GM12878 (cell line): ENCODE data around the gene GARS1. TPM values are rescaled to one million over a fixed set of nuclear protein-coding genes. Genes with fewer than 3 reads are reported as not detected.

Experiments used
- ATAC-seq: fragments of 200-7000 bp; cut with Tn5 transposase; 3 replicates; pipeline ENCODE4 v1.9.1; 2020; ENCODE audit warnings: mild to moderate bottlenecking, moderate library complexity
- BruUV-seq: library from RNA; stranded (reverse); fragments of 400-500 nt; replicated peaks from 2 replicates; lab custom pipeline; 2021; lab: Mats Ljungman, UMichigan
- CTCF ChIA-PET: fragments of 300-600 bp; sonication (Branson Sonifier 250); formaldehyde crosslinking; extraction: SDS; loops from one replicate; lab custom pipeline; 2021; ENCODE audit warnings: inconsistent platforms; lab: Yijun Ruan, JAX
- POLR2A ChIA-PET: fragments of 350-600 bp; formaldehyde crosslinking; extraction: SDS; loops from one replicate; lab custom pipeline; 2021; ENCODE audit warnings: inconsistent platforms; lab: Charles Lee
- RAD21 ChIA-PET: fragments of 300-600 bp; sonication (Branson Sonifier 250); formaldehyde crosslinking; loops from one replicate; lab custom pipeline; 2023; ENCODE audit warnings: antibody characterized with exemption; ENCODE audit not compliant: unreplicated experiment; lab: Charles Lee
- SMC1A ChIA-PET: fragments of 300-600 bp; sonication (Branson Sonifier 250); formaldehyde crosslinking; loops from one replicate; lab custom pipeline; 2023; ENCODE audit not compliant: unreplicated experiment, uncharacterized antibody; lab: Charles Lee
- DNase-seq: peaks from one replicate; pipeline ENCODE4 v3.0.0-alpha.2; 2011; ENCODE audit warnings: low read depth, low spot score
- FAIRE-seq: peaks from 3 replicates; lab custom pipeline; 2011; peaks lifted over from hg19 to GRCh38; lab: Jason Lieb, UNC
- H2AFZ ChIP-seq: 2 replicates; pipeline ENCODE4 v1.6.0; 2011; ENCODE audit warnings: low read depth, low read length, control low read depth; ENCODE audit not compliant: control insufficient read depth
- H3K27ac ChIP-seq: 2 replicates; pipeline ENCODE4 v1.5.1; 2011; ENCODE audit warnings: control low read depth; ENCODE audit not compliant: control insufficient read depth, insufficient read depth
- H3K27me3 ChIP-seq, 2 experiments: replicated peaks in 1 of 2; 2 replicates each; pipeline versions ENCODE4 v1.6.0 to v1.6.1; 2011; ENCODE audit warnings: low read length in 1 of 2; ENCODE audit not compliant: control insufficient read depth in 2 of 2, insufficient read depth in 2 of 2
- H3K36me3 ChIP-seq, 2 experiments: 2 replicates each; pipeline ENCODE4 v1.5.1; 2011; ENCODE audit warnings: low read length in 1 of 2; ENCODE audit not compliant: control insufficient read depth in 2 of 2, insufficient read depth in 2 of 2
- H3K4me1 ChIP-seq: 2 replicates; pipeline ENCODE4 v1.6.1; 2011; ENCODE audit warnings: mild to moderate bottlenecking, low read length, moderate library complexity, mixed read lengths; ENCODE audit not compliant: control insufficient read depth, insufficient read depth
- H3K4me2 ChIP-seq: 2 replicates; pipeline ENCODE4 v1.6.0; 2011; ENCODE audit warnings: control low read depth; ENCODE audit not compliant: control insufficient read depth, insufficient read depth
- H3K4me3 ChIP-seq: fragments of 200-600 bp; sonication (generic); 2 replicates; pipeline ENCODE4 v1.5.1; 2016
- H3K79me2 ChIP-seq: 2 replicates; pipeline ENCODE4 v1.6.0; 2011; ENCODE audit warnings: low read length; ENCODE audit not compliant: control insufficient read depth, insufficient read depth
- H3K9ac ChIP-seq: 2 replicates; pipeline ENCODE4 v1.8.0; 2011; ENCODE audit warnings: low read length, control low read depth, mixed read lengths; ENCODE audit not compliant: control insufficient read depth, insufficient read depth
- H3K9me3 ChIP-seq: replicated peaks from 3 replicates; pipeline ENCODE4 v1.5.1; 2011; ENCODE audit warnings: mild to moderate bottlenecking, low read length; ENCODE audit not compliant: control insufficient read depth, insufficient read depth
- H4K20me1 ChIP-seq: 2 replicates; pipeline ENCODE4 v1.6.0; 2011; ENCODE audit not compliant: control insufficient read depth, insufficient read depth
- BCL3 ChIP-seq: IDR thresholded peaks from 2 replicates; pipeline ENCODE4 v1.6.1; 2011; ENCODE audit warnings: borderline replicate concordance, low read depth, mild to moderate bottlenecking, moderate library complexity, low read length; ENCODE audit not compliant: insufficient read depth, poor library complexity, severe bottlenecking
- BMI1 ChIP-seq: fragments of 450-650 bp; IDR thresholded peaks from 2 replicates; pipeline ENCODE4 v1.6.1; 2016; ENCODE audit warnings: mild to moderate bottlenecking, moderate library complexity, borderline replicate concordance
- BRCA1 ChIP-seq: IDR thresholded peaks from 2 replicates; pipeline ENCODE4 v1.6.1; 2011; ENCODE audit warnings: low read depth, low read length, improper control_type of control experiment
- KDM1A ChIP-seq: fragments of 200-600 bp; sonication (generic); IDR thresholded peaks from 2 replicates; pipeline ENCODE4 v1.6.1; 2016; ENCODE audit warnings: borderline replicate concordance
- KLF5 ChIP-seq: fragments of 450-650 bp; IDR thresholded peaks from 2 replicates; pipeline ENCODE4 v1.6.1; 2014; ENCODE audit warnings: mild to moderate bottlenecking; ENCODE audit not compliant: partially characterized antibody
- PML ChIP-seq: IDR thresholded peaks from 2 replicates; pipeline ENCODE4 v1.6.1; 2012; ENCODE audit warnings: low read length, inconsistent platforms
- SMAD1 ChIP-seq: fragments of 450-650 bp; IDR thresholded peaks from 2 replicates; pipeline ENCODE4 v1.6.1; 2018; ENCODE audit warnings: mild to moderate bottlenecking, low read depth; ENCODE audit not compliant: partially characterized antibody
- SPI1 ChIP-seq: IDR thresholded peaks from 2 replicates; pipeline ENCODE4 v1.6.1; 2011; ENCODE audit warnings: low read depth, mild to moderate bottlenecking, low read length, moderate library complexity, borderline replicate concordance; ENCODE audit not compliant: insufficient read depth
- SUPT20H ChIP-seq: IDR thresholded peaks from 2 replicates; pipeline ENCODE4 v1.6.1; 2011; ENCODE audit warnings: low read depth, mild to moderate bottlenecking, low read length, moderate library complexity, borderline replicate concordance; ENCODE audit not compliant: control insufficient read depth
- SUZ12 ChIP-seq: fragments of 200-600 bp; sonication (generic); IDR thresholded peaks from one replicate; pipeline ENCODE4 v1.6.1; 2018; ENCODE audit warnings: antibody characterized with exemption, mild to moderate bottlenecking; ENCODE audit not compliant: unreplicated experiment
- USF2 ChIP-seq: IDR thresholded peaks from 2 replicates; pipeline ENCODE4 v1.6.1; 2011; ENCODE audit warnings: low read depth, low read length, improper control_type of control experiment, borderline replicate concordance
- ZNF592 ChIP-seq: fragments of 450-650 bp; IDR thresholded peaks from 2 replicates; pipeline ENCODE4 v1.6.1; 2017; ENCODE audit warnings: mild to moderate bottlenecking, moderate library complexity
- WGBS: methylation state at CpG from one replicate; pipeline ENCODE4 v1.1.6; 2016; ENCODE audit warnings: low lambda C conversion rate; ENCODE audit not compliant: insufficient replicate concordance, insufficient coverage; ENCODE audit errors: missing lambda C conversion rate; 5-methylcytosine and 5-hydroxymethylcytosine counted together
- in situ Hi-C: fragments of 300-500 bp; cut with MboI; formaldehyde crosslinking; loops from 9 replicates; pipeline ENCODE4 v1.14.3; 2018; ENCODE audit warnings: mixed read lengths
- intact Hi-C: fragments of 100-400 bp; cut with micrococcal nuclease; formaldehyde crosslinking; loops from one replicate; pipeline ENCODE4 v1.14.2; 2022; ENCODE audit not compliant: unreplicated experiment
- polyA plus RNA-seq, 11 experiments: library from polyadenylated mRNA; depleted of rRNA in 4 of 11; unstranded in 6 of 11; stranded (reverse) in 5 of 11; fragments of >200 nt; fragmentation: Nextera tagmentation in 4 of 11; fragmentation: Illumina TruSeq in 1 of 11; extraction: Ambion mirVana in 4 of 11; extraction: Trizol in 1 of 11; gene quantifications; 1 replicate in 1 of 11; 2 replicates in 10 of 11; pipeline versions ENCODE4 v1.2.1 to v1.2.3, GENCODE V29; 2011 to 2016; ENCODE audit warnings: inconsistent platforms in 2 of 11, missing spikeins in 2 of 11, low read depth in 1 of 11
- total RNA-seq, 4 experiments: library from RNA; depleted of rRNA in 3 of 4; stranded (reverse); fragments of >200 nt in 3 of 4; fragmentation: Illumina TruSeq in 1 of 4; extraction: Trizol in 1 of 4; gene quantifications; 2 replicates each; pipeline versions ENCODE4 v1.2.1 to v1.2.3, GENCODE V29; 2013 to 2021

Gene GARS1
- total and polyA plus RNA-seq, 10 of the 15 experiments (the other 5 are each of a cell fraction or from before 2014, with no cell fraction given), result 120 to 361 (median 187) TPM

GRCh38 chr7:30589111-30589510, 5.6 kb upstream of the GARS1 start:
- BruUV-seq, result no TSS peak
- Histone ChIP-seq H3K4me2 (no peak overlapping the region), H4K20me1 (no peaks in the 10 kb centered on the region), H3K36me3 (no peaks in the 10 kb centered on the region; a peak in 1 of 4 replicates), H3K27me3 (no peaks in the 10 kb centered on the region), H3K9me3 (peaks cover 2% of the 10 kb centered on the region; the same call in 2 of the 3 replicates), H3K27ac (no peak overlapping the region), H3K4me3 (no peak overlapping the region), H3K4me1 (no peaks in the 10 kb centered on the region), H2AFZ (no peak overlapping the region), H3K9ac (no peak overlapping the region), H3K79me2 (peaks cover 20% of the 10 kb centered on the region)
- 99% methylated on average over 3 of the region's 3 CpGs for WGBS
- intact Hi-C loops (no loop called here), in situ Hi-C loops (no loop called here)
- ATAC-seq, result no peak
- POLR2A ChIA-PET, result no interaction called here
- no peak for FAIRE-seq
- SMC1A ChIA-PET, result interaction anchor here (1.5 kb wide), 1 partner anchor 14 kb away, joined by 4 read pairs; no protein-coding TSS in a partner anchor
- TF ChIP-seq BCL3 (no peak), SPI1 (no peak), PML (no peak), SUZ12 (no peak), KDM1A (no peak), BMI1 (no peak), SUPT20H (no peak), KLF5 (no peak), USF2 (no peak), SMAD1 (no peak), ZNF592 (no peak), BRCA1 (no peak)
- CTCF ChIA-PET, result no interaction called here
- no peak for DNase-seq
- RAD21 ChIA-PET, result interaction anchor here (0.6 kb wide), 1 partner anchor 542 kb away, joined by 3 read pairs; no protein-coding TSS in a partner anchor
